Cardiac fibroblast (primary cell): ENCODE data around the gene GGN.

Experiments
- DNase-seq, 2 donors: peaks; one replicate each; pipeline versions ENCODE4 v3.0.0 to v3.0.0-alpha.2; 2010; ENCODE audit warnings: low read depth in 2 of 2
- H3K4me3 ChIP-seq, 2 donors: replicated peaks in 1 of 2; 1 replicate in 1 of 2; 2 replicates in 1 of 2; pipeline ENCODE4 v1.5.1; 2011; ENCODE audit warnings: low read depth in 2 of 2, low read length in 2 of 2, mild to moderate bottlenecking in 2 of 2, moderate library complexity in 1 of 2
- TF ChIP-seq, protein P1 (sequence below): IDR thresholded peaks from one replicate; pipeline ENCODE4 v1.5.1; 2011; ENCODE audit warnings: low read depth, mild to moderate bottlenecking, low read length, inconsistent platforms

GGN gene, protein sequence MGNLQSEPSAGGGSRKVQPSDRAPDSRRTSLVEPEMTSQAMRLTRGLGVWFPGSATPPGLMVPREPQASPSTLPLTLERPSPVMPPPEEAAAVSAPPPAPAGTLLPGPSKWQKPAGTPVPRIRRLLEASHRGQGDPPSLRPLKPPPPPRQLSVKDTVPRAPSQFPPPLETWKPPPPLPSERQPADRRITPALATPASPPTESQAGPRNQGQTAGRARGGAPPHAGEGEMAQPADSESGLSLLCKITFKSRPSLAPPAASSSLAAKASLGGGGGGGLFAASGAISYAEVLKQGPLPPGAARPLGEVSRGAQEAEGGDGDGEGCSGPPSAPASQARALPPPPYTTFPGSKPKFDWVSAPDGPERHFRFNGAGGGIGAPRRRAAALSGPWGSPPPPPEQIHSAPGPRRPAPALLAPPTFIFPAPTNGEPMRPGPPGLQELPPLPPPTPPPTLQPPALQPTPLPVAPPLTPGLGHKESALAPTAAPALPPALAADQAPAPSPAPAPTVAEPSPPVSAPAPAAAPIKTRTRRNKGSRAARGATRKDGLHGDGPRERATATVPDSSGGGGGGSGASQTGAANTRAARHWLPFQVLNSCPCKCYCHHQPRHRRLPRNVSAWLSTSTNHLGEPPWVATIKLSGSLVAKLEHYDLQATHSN

DNA sequence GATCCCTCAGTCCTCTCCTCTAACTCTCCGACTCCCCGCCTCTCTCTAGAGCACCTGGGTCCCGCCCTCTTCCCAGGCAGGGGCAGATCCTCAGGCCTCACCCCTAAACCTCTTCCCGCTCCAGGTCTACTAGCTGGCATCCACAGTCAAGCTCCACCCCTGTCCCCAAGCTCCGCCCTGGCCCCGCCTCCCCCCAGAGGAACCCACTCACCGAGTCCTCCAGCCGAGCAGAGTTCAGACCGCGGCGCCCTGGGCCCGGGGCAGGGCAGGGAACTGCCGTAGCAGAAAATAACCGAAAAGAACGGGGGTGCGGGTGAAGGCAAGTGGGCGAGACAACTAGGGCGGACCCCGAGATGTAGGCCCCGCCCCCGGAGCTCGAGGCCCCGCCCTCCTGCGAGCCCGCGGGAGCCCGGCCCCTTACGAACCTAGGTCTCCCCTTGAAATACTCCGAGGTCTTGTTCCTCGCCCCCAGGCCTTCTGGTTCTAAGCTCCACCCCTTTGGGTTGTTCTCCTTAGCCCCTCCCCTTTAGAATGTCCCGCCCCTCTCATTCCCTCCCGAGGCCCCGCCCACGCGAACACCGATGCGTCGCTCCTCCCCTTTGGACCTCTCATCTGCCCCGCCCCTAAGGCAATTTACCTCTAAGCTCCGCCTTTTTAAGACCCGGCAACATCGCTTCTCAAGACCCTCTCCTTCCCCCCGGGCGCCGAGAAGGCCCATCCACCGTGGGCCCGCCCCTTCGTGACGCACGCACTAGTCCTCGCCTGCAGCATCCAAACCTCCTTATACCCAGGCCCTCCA, at the start of gene GGN:
GGN (minus strand) TSS at position 485 of the 799 bp plus-strand sequence. CDS start 773 bp downstream, outside the sequence.
- DNase-seq = peak; percentile 95
- peak within 1 kb of the TSS; percentile 73 to 82 for H3K4me3 ChIP-seq
- TF ChIP-seq, protein P1, sequence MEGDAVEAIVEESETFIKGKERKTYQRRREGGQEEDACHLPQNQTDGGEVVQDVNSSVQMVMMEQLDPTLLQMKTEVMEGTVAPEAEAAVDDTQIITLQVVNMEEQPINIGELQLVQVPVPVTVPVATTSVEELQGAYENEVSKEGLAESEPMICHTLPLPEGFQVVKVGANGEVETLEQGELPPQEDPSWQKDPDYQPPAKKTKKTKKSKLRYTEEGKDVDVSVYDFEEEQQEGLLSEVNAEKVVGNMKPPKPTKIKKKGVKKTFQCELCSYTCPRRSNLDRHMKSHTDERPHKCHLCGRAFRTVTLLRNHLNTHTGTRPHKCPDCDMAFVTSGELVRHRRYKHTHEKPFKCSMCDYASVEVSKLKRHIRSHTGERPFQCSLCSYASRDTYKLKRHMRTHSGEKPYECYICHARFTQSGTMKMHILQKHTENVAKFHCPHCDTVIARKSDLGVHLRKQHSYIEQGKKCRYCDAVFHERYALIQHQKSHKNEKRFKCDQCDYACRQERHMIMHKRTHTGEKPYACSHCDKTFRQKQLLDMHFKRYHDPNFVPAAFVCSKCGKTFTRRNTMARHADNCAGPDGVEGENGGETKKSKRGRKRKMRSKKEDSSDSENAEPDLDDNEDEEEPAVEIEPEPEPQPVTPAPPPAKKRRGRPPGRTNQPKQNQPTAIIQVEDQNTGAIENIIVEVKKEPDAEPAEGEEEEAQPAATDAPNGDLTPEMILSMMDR = no peak

DNA sequence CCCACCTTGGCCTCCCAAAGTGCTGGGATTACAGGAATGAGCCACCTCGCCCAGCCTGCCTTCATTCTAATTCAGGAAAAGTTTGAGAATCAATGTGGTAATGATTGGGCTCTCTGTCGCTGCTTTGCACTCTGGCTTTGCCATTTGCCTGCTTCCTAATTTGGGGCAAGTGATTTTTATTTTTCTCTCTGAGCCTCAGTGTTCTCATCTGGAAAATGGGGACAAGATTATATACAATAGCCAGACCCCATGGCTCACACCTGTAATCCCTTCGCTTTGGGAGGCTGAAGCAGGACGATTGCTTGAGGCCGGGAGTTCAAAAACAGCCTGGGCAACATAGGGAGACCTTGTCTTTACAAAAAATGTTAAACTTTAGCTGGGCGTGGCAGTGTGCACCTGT, 49.5 kb upstream of the GGN start:
- TF ChIP-seq, protein P1 = no peak
- no peak for DNase-seq
- no peak overlapping the region for H3K4me3 ChIP-seq

DNA sequence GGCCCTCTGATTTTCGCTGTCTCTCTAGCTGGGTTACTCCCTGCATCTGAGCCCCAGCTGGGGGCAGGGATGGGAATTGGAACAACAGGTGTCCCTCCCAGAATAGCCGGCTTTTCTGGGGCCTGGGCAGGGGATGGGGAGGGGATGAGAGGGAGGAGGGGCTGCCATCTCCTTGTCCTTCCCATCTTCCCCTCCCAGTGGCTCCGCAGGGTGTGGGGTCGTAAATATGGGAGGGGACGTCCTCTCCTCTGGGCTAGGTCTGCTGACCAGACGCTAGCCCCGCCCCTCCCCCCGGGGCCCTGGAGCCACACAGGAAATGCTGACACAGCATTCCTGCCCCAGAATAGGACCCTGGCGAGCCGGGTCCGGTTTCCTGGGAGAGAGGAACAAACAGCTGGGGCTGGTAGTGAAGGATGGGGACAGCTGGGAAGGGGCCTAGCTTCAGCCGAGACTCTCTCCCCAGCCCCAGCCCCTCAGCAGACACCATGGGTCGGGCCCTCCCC, 46.8 kb upstream of the GGN start:
- DNase-seq = no peak
- TF ChIP-seq, protein P1 = no peak
- H3K4me3 ChIP-seq = no peak overlapping the region

DNA sequence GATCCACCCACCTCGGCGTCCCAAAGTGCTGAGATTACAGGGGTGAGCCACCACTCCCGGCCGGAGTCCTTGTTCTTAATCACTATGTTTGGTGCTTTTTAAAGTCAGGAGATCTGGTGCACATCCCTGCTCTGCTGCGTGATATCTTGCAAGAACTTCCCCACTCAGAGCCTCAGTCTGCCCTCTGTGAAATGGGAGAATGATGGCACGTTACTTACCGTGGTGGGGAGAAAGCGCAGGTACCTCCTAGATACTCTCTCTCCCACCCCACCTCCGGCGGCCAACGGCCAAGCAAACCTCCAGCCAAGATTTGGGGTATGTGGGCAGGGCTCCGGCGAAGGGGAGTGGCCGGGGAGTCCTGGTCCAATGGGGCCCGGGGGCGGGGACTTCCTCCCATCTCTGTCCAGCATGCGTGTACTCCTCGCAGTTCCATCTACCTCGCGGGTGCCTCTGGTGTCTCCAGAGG, 45.5 kb upstream of the GGN start, which contains the start of gene RYR1:
RYR1 (plus strand) TSS at position 424 of the 466 bp plus-strand sequence. CDS start 139 bp downstream, outside the sequence.
- no peak within 1 kb of the TSS for H3K4me3 ChIP-seq
- peak in 1 of 2 donors; percentile 26 for DNase-seq
- TF ChIP-seq, protein P1 = no peak

DNA sequence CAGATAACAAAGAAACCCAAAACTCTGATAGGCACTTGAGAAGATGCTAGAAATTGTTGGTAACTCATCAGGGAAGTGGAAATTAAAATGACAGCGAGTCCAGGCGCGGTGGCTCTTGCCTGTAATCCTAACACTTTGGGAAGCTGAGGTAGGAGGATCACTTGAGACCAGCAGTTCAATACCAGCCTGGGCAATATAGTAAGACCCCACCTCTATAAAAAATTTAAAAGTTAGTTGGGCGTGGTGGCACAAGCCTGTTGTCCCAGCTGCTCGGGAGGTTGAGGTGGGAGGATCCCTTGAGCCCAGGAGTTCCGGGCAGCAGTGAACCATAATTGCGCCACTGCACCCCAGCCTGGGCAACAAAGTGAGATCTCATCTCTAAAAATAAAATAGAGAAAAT, 43.1 kb upstream of the GGN start:
- DNase-seq = no peak
- TF ChIP-seq, protein P1 = no peak
- no peak overlapping the region for H3K4me3 ChIP-seq

DNA sequence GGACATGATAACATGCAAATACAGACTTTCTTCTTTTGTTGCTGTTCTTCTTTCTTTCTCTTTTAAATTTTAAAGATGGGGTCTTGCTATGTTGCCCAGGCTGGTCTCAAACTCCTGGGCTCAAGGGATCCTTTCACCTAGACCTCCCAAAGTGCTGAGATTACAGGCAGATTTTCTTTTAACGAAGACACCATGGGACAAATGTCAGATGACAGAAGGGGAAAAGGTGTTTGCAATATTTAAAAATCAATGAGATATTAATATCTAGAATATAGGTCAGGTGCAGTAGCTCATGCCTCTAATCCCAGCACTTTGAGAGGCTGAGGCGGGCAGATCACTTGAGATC, 42.0 kb upstream of the GGN start:
- DNase-seq = no peak
- TF ChIP-seq, protein P1 = no peak
- no peak overlapping the region for H3K4me3 ChIP-seq
